ENCODE measurements around the gene HESX1.

HESX1 gene

DNA sequence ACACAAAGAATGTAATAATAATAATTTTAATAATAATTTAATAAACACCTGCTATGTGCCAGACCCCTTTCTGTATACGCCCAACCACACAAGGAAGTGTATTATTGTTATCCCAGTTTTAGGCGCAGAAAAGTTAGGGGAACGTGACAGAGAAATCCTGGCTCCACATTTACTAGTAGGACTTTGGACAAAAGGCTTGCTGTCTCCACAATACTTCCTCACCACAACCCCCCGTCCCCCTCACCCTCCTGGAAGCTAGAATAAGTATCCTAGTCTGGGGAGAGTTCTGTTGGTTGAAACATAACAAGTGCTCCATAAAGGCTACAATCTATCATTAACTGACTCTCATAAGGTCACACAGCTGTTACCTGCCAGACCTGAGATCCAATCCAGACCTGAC lies 34.1 kb downstream of the HESX1 start:
- DNase-seq: no peak

DNA sequence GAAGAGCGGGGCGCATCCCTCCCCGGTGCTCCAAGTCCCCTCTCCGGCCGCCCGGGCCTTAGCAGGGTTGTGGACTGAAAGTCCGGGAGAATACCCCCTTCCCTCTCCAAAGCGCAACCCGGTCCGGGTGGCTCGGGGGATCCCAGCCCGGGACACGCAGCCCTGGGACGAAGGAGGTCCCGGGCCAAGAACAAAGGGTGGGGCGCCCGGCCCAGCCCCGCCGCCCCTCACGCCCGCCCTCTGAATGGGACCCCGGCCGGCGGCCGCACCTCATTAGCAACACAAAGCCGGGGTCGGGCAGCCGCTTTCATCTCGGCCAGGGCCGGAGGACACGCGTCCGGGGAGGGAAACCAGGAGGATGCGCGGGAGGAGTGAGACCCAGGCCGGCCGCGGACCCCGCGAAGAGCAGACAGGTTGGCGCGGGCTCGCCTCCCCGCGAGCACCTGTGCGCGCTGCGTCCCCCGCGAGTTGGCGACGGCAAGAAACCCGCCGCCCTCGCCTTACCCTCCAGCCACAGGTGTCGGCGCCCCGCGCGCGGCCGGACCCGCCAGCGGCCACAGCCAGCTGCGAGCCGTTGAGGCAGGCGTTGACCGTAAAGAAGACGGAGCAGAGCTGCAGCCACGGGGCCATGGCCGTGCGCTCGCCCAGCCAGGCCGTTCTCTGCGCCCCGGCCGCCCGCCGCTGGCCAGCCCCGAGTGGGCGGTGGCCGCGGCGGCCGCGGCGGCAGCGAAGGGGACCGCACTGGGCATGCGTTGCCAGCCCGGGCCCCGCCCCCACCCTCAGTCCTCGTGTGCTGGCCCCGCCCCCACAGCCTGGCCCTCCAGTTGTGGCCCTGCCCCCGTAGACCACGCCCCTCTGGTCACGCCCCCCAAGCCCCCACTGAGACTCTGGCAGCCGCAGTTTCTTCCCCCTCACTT lies 34.9 kb downstream of the HESX1 start, which contains the start of gene IL17RD:
IL17RD (minus strand) TSS at position 697 of the 917 bp plus-strand sequence; CDS start at position 630, 67 bp downstream.
- DNase-seq: peak; percentile 41

DNA sequence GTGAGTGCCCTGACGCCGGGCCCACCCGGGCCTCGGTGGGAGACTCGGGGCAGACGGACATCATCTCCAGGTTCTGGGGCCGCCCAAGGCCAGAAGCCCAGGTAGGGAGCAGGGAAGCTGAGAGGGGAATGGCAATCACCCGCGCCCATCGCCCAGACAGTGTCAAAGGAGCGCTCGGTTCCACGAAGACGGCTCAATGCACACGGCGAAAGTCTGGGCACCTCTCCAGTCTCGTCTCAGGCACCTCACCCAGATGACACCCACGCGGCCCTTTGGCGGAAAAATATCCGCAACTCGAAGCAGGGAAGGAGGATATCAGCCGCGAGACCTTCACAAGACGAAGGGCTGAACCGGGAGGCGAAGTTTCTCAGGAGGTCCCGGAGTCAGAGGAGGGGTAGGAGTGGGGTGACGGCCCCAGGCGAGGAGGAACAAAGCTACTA lies 35.5 kb downstream of the HESX1 start:
- no peak for DNase-seq

DNA sequence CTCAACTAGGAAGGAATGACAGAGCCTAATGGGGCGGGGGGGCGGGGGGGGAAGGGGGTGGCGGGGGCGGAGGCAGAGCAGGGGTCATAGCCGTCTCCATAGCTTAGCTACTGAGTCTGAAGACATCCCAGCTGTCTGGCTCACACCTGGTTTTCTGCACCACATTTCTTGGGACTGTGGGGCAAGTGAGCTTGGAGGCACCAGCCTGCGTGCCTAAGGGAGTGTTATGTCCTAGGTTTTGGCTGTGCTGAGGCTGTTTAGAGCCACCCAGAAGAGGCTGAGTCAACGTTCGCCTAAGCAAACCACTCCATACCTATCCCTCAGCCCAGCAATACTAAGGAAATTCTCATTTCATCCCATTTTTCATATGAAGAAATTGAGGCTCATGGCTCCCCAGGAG lies 36.0 kb downstream of the HESX1 start:
- DNase-seq: no peak

DNA sequence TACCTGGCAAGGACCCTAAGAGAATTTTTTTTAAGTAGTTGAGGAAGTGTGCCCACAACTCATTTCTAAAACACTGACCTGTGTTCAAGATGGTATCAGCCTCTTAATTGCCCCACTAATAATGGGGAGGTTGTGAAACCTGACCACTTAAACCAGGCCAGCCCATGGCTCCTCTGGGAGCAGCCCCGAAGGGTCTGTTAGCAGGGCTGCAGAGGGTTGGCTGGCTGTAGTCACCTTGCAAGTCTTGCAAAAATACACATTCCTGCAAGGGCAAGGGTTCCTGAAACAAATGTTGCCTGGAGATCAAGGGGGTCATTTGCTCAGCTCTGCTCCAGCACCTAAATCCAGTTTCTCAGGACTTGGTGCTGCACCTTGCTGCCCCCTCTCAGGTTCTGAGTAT lies 37.9 kb downstream of the HESX1 start:
- no peak for DNase-seq

DNA sequence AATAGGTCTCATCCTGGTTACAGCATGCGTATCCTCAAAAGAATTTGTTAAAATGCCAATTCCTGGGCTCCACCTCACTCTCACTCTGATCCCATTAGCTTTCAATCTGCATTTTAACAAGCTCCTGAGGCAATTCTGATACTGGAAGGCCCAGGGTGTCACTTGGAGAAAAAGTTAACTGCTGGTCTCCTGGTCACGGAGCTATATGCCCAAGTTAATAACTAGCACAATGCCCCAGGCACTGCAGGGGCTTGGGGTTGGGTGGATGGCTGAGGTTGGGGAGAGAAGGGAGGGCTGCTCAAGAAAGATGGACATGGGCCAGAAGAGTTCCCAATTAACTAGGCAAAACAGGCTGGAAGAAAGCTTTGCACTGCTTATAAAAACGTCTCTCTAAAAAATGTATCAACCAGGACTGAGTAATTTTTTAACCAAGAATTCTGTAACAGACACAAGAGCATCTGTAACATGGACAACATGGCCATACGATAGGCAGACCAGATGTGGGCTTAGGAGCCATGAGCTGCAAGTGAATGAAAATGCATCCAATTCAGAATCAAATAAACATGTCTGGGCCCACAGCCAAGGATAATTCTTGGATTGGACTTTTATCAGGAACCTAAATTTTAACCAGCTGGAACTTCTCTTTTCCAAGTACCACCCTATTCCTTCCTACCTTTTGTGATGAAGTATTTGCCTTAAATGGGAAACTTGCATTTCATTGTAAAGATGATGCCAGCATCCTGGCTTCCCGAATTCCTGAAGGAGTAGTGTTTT lies 38.8 kb downstream of the HESX1 start:
- DNase-seq: no peak

DNA sequence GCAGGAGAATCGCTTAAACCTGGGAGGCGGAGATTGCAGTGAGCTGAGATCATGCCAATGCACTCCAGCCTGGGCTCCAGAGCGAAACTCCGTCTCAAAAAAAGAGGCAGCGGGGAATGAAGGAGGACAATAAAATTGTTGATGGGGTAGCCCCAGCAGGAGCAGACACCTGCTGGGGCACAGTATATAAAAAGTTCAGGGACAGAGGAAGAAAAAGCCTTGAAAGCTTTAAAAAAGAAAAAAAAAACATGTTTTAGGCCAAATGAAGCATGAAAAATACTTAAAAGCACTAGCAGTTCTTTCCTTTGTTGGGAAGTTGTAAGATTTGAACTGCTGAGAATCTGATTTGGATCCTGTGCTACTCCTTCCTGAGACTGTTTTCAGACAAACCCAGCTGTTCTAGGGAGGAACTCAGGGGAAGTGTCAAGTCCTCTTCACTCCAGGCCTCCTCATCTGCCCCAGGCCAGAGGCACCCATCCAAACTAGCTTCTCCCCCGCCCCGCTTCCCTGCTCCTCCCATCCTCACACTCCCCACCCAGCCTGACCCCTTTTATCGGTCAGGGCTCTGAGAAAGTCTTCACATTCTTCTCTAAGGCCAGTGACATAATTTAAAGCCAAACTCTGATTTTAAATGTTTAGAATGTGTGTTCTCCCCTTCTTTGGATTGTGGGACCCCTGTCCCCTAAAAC lies 39.6 kb downstream of the HESX1 start:
- no peak for DNase-seq

DNA sequence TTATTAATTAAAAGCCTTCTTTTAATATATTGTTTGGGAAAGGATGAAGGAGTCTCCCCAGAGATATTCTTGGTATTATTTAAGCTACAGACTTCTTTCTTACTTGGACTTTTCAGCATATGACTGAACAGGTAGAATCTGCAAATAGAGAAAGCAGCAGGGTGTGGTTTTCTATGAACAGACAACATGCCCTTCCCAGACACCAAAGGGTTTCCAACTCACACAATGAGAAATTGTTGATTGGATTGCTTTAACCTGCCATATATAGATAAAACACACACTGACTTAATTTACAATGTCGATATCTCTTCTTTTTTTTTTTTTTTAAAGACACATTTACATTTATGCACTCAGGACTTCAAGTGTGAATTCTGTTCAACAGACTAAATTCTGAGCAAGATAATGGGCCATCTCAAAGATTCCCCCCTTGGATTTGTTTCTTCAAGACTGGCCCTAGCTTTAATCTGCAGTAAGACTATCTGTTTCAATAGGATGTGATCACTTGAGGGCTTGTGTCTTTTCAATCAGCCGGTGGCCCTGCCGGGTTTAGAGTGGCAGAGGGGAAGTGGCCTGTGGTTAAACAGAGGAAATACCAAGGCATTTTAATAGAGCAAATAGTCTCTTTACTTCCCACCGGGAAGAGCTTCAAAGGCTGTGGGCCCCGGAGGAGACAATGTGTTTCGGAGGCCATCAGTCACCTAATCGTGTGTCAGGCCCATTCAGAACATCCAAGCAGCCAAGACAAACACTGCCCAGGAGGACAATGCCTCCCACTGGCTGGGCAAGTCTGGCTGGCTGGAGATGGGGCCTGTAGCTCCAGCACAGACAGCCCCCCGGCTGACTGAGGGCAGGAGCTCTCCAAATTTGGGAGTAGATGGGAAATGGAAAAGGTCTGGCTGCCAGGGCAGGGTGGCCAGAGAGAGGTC lies 40.7 kb downstream of the HESX1 start:
- peak; percentile 30 for DNase-seq

DNA sequence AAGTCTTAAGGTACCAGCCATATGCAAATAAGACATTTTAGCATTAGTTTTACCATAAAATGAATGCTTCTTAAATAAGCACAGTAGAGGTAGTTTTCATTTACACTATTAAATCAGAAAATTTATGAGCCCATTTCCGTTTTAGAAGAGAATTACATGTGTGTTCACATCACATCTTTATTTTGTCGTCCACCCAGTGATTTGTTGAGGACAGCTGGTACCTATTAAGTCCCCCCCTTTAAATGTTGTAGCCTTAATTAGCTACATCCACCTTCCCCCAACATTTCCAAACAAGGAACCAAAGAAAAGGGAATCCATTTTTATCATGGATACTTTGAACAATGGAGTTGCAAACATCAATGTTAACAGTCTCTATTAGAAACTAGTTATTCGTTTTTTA lies 41.5 kb downstream of the HESX1 start:
- no peak for DNase-seq

DNA sequence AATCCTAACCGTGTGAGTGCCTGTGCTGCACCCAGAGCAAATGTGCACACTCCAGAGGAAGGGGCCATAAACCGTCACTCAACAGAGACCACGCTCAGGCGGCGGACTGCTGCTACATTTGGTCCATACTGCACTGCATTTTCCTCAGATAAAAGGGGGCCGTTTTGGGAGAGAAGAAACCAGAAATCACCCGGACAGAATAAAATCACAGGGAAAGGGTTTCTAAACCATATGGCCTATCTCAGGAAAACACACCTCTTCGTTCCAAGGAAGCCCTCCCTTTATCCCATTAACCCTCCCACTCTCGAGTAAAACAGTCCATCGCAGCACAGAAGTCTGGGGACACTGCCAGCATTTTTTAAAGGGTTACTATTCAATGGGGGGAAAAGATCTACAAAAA lies 42.2 kb downstream of the HESX1 start:
- no peak for DNase-seq

DNA sequence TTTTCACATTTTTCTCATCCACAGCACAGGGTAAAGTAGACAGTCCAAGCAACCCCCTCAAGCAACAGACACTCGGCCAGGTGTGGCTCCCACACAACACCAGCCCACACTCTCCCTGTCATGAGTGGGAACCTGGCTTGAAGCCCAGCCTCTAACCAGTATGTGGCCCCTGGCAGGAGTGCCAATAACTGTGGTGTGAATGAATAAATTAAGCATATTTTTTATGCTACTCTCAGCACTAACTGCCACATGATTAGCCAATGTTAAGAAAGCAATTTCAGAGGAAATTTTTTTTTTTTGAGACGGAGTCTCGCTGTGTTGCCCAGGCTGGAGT lies 44.5 kb downstream of the HESX1 start:
- DNase-seq: no peak

DNA sequence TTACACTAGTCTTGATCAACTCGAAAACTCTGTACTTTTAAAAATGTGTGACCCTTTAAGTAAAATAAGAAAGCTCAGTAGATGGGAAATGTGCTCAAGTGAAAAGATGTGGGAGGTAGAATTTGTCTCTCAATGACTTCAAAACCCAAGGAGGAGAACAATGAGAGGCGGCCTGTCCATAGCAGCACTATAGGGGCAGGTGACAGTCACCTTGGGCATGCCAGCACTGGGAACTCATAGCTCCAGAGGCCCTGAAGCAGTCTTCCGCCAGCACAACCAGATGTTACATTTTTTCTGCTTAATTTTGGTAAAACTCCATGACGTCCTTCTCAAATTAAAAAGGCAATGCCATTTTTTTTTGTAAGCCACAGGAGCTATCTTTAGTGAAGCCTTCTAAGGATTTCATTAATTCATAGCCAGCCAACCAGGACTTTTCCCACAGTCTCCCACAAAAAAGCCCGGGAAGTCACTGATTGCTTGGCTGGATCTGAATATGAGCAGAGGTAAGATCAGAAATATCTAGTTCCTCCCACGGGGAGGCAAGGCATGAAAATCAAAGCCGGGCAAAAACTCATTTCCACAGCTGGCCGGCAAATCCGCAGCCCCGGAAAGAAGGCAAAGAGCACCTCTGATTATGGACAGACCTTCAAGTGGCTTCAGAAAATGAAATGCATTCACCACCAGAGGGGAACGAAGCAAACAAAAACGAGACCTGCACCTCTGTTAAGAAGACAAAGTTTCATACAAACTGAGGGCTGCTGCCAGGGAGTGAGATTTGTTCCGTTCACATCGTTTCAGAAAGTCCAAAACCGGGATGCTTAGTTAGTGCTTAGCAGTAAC lies 45.1 kb downstream of the HESX1 start:
- DNase-seq: no peak

DNA sequence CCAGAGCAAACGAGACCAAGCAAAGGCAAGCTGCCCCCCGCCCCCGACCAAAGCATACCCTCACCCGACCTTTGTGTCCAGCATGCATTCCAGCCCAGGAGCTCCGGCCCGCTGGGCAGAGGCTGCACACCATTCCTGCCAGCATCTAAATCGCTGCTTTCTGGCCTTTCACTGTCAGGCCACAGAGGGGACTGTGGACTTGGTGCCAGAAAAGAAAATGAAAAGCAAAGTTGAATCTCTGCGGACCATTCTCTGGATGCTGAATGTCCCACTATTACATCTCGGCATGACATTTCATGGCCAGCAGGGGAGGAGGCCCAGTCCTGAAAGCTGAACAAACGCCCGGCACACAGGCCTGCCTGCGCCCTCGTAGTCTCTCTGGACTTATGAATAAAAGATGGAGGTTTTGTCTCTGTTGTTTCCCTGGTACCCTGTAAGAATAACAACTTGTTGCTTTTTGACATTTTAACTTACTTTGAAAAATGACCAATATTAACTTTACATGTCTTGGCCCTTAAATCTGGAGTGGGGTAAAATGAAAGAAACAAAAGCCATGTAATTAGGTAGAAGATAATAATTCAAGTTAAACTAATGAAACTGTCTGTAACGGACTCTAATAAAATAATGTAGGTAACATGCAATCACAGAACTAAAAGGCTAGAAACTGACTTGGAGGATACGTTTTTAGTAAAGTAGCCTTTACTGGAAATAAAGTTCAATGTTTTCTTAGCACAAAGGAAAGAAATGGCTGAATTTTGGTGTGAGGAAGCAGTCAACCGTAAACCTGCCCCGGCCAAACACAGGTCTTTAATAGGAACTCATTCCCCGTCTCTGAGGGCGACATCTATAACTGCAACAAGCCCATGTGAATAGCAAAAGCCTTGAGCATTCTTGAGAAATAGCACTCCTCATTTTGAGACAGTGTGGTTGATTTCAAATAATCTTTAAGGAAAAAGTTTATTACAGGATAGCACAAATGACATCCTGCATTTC lies 47.3 kb downstream of the HESX1 start:
- DNase-seq: no peak

DNA sequence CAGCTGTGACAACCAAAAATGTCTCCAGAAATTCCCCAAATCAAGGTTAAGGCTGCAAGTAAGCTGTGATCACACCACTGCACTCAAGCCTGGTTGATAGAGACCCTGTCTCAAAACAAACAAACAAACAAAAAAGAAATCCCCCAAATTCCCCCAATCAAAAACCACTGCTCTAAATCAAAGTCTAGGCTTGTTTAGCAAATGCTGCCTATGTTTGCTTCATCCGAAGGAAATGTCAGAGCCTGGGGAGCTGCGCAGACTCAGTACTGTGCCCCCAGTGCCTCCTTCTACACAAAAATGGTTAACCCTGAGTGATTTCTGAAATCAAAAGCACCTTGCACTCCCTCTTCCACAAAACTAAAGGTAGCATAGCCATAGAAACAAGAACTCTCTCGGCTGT lies 48.0 kb downstream of the HESX1 start:
- DNase-seq: no peak

DNA sequence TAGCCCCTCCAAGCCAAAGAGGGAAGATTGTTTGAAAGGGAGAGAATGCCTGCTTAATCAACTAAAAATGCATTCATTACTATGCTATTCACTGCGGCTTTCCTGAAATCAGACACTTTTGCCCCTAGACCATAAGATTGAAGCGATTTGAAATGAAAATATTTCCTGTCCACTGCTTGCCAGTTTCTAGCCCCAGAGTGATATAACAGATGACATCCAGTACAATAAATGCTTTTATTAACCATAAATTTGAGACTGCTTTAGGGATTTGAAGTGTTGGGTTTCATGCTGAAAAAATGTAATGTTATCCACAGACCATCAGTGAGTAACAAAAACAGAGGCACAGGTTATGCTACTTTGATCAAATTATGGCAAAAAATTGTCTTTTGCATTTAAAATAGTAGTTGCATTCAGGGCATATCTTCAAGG lies 48.7 kb downstream of the HESX1 start:
- DNase-seq: no peak

DNA sequence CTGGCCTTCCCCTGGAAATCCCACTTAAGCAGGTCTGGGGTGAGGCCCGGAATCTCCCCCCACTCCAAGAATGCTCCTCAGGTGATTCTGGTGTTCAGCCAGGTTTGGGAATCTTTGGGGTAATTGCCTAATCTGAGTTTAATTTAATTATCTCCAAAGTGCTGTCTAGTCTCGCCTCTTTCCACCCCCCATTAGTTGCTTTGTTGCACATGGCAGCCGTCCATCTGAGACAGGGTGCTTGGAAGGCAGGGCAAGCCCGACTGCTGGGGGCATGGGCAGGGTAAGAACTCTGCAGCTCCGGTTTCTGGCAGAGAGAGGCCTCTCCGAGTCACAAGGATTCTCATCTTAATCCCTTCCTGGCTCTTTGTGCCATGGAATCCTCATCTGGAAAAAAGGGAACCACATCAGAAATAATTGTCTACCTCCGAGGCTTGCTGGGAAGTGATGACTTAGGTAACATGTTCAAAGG lies 49.6 kb downstream of the HESX1 start:
- DNase-seq: no peak
